ENCODE data around the gene HTRA2. TPM values are rescaled to one million over a fixed set of nuclear protein-coding genes. Genes with fewer than 3 reads are reported as not detected.
"Not testable (repeated sequence)": the region's sequence is repeated elsewhere in the genome, so short reads cannot be mapped to it uniquely, and the experiment has no call there.

The HTRA2 gene
- total RNA-seq, 1 donor from 2014 or later, result 35.8 TPM

DNA sequence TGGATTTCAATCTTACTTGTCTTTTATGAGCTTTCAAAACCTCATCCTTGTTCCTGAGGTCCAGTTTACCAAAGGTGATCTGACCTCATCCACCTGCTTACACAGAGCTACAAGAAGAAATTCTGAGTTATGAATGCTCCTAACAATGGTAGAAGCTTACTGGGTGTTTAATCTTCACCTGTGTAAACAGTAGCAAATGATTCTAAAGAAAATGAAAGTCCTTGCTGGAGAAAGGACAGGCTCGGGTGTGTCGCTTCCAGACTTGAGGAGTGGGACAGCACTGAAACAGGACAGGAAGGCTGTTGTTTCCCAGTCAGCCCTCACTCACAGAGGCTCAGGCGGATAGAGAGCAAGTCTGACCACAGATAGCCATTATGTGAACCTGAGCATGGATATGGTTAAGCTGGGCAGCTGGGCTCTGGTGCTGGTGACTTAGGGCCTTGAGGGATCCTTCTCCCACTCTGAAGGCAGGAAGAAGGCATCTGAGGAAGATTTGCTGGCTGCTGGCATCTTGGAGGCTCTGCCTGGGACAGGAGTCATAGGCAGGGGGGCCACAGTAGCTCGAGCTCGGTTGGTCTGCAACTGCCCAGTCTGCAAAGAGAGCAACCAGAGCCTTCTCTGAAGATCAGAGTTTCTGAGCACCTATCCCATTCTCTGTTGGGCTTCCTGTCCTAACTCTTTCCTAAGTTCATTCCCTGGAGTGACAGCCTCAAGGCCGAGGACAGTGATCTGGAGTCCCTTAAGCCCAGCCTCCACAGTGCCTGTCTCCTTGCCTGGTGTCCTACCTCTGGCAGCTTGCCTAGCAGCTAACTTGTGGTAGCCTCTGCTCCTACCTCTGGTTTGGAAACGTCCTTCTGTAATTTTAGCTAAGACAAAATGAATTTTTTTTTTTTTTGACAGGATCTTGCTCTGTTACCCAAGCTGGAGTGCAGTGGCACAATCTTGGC lies 28.8 kb downstream of the HTRA2 start:
- DNase-seq (ENCODE audit: low spot score), result no peak

DNA sequence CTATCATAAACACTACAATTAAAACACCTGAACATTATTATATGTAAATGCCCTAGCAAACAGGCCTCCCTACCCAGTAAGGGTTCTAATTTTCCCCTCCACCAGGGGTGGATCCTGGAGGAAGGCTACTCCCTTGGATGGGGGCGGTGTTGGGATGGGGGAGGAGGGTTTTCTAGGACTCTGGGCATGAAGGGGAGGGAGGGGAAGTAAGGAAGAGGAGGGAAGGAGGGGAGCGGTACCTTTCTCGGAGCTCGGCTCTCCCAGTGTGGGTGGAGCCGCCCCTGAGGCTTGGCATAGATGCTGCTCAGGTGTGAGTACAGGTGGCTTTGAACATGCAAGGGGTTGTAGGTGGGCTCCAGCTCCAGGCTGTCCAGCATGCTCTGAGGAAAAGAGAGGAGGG lies 30.2 kb downstream of the HTRA2 start:
- no peak for DNase-seq (ENCODE audit: low spot score)

- DNase-seq (ENCODE audit: low spot score), result no peak
These were observed 30.9 kb downstream of the HTRA2 start for GRCh38 chr2:74560591-74560990.

- DNase-seq (ENCODE audit: low spot score), result not testable (repeated sequence)
These were observed 31.3 kb downstream of the HTRA2 start for GRCh38 chr2:74561022-74561421.

GRCh38 chr2:74562126-74562775 lies 32.5 kb downstream of the HTRA2 start:
- no peak for DNase-seq (ENCODE audit: low spot score)

DNA sequence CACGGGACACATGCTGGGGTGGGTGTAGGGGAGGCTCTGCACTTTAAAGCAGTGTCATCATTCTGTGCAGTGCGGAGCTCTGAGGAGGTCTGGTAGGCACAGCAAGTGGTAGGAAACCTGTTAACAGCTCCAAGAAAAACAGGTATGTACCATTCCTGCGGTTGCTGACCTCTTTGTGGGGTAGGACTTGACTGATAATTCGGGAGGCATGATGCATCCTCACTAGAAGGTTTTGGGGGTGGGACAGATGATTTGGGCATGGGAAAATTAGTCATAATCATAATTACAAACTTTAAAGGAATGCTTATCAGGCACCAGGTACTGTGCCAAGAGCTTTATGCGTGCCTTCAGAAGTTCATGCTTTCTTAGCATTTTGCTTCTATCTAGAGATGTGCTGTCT lies 34.5 kb downstream of the HTRA2 start:
- DNase-seq (ENCODE audit: low spot score), result no peak

- no peak for DNase-seq (ENCODE audit: low spot score)
These were observed 36.5 kb downstream of the HTRA2 start for GRCh38 chr2:74566076-74566753.

DNA sequence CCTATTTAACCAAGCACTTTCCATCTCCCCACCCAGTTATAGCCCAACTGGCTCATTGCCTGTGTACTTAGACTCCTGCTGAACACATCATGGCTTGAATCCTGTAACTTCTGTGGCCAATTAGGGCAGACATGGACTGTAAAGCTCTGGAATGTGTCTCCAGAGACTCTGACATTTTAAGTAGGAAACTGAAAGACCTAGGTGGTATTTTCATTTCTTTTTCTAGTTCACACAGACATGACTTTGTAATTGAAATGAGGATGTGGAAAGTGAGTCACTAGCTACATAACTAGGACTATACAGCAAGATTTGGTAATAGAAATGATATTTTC lies 37.0 kb downstream of the HTRA2 start:
- no peak for DNase-seq (ENCODE audit: low spot score)

DNA sequence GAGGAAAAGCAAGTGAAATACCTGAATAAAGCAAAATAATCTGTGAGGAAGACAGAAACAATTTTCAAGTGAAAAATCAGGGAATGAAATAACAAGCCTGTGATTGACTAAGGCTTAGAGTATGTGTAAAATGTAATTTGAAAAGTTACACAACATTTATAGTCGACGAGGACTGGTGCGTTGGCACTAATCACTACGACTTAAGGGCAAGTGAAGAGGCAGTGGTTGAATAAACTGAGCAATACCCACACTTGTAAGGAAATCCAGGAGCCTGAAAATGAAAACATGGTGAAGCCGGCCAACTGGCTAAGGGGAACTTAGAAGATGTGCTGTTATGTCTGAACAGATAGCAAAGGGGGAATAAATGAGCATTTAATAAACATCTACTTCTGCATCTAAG lies 38.1 kb downstream of the HTRA2 start:
- no peak for DNase-seq (ENCODE audit: low spot score)

GRCh38 chr2:74569686-74570085 lies 40.0 kb downstream of the HTRA2 start:
- no peak for DNase-seq (ENCODE audit: low spot score)

GRCh38 chr2:74571058-74571457 lies 41.3 kb downstream of the HTRA2 start:
- no peak for DNase-seq (ENCODE audit: low spot score)

- DNase-seq (ENCODE audit: low spot score), result no peak
These were observed 42.6 kb downstream of the HTRA2 start for GRCh38 chr2:74572178-74572925.

DNA sequence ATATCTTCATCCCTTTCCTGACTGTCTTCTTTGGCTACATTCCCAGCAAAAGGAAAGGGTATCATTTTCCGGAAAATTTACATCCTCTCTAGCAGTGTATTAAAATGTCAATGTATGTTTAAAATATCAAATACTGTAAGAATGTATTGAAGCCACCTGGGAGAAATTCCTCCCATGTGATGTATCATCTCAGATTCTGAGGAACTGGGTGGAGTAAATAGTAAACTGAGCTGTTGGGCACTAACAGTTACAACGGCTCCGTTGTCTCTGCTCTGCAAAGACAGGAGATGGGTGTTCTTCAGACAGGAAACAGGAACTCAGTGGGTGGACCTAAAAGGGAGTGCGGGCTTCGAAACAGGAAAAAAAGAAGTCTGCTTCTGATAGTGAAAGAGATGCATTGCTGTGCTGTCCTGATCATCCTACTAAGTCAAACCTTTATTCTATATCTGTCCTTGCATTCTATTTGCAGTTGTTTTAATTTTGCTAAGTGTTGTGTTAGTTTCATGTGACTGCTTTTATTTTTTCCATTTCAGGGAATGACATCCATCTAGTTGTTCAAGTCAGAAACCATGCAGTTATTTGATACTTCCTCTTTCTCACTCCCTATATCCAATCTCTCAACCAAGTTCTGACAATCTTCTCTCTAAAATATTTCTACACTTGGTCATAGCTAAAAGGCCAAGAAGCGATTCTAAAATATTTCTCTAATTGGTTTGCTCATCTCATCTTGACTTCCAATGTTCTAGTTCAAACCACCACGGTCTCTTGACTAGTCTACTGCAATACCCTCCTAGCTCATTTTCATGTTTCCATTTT lies 44.2 kb downstream of the HTRA2 start:
- no peak for DNase-seq (ENCODE audit: low spot score)

DNA sequence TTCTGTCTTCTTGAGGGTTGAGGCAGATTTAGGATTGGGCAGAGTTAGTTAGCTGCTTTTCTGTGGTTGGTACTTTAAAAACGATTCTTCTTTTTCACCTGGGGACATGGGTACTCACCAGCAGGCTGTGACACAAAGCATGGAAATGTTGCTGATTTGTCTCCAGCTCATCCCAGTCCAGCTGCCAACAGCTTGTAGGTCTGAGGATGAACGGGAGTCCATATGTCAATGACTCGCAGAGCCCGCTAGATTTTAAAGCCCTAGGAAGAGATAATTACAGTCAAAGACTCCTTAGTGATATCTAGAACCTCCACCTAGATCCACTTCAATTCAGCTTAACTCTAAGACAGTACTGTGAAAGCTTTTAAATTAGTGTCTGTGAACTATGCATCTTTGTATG lies 45.6 kb downstream of the HTRA2 start:
- no peak for DNase-seq (ENCODE audit: low spot score)

DNA sequence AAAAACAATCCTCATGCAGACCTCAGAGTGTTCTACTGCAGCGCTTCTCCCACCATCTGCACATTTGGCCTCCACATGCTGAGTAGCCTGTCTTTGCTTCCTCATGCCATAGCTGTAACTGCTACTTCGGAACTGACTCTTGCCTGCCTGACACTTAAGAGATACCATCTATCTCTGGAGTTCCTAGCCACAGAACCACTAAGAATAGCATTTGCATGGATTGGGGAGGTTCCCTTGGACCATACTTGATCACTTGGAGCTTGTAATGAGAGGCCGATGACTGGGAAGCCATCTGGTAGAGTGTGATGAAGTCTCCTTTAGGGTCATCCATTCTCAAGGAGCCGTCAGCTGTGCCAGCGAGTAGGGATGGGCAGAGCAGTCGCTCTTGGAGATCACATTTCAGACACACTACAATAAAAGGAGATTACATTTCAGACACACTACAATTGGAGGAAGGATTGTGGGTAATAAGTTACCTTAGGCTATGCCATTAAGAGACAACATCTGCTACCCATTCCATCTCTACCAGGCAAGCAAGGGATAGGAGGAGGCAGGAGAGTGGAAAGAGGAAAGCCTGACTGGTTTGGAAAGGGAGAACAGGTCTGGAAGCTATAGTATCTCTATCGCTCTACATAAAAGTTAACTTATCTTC lies 46.6 kb downstream of the HTRA2 start:
- no peak for DNase-seq (ENCODE audit: low spot score)

DNA sequence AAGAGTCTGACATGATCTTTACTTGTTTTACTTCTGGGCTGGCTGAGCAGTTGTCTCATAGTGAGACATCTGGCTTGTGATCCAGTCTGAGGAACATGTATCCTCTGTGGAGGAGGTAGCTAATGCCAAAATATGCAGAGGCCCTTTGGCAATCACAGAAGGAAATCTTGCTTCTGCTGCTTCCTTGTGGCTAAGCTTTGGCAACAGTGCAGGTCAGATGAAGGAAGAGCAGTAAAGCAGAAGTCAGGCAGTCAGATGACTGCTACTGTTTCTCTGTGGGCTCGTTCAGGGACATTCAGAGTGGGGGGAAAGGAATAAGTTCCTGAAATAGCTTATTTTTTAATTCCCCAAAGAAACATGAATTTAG lies 47.1 kb downstream of the HTRA2 start:
- no peak for DNase-seq (ENCODE audit: low spot score)

- no peak for DNase-seq (ENCODE audit: low spot score)
These were observed 47.7 kb downstream of the HTRA2 start for GRCh38 chr2:74577448-74577847.

DNA sequence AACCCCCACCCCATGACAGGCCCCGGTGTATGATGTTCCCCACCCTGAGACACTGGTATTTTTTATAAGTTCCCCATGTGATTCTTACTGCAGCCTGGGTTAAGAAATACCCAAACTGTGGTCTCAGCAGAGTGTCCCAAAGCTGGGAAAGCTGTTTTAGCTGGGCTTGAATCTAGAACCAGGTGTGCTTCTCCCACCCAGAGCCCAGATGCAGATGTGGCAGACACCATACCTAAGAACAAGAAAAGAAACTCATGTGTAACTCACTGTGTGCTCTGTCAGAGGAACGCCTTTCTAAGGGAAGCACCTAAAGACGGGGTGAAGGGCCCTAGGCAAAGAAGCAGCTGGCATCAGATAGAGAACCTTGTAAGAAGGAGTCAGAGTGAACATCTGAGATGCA lies 48.7 kb downstream of the HTRA2 start:
- DNase-seq (ENCODE audit: low spot score), result no peak

- no peak for DNase-seq (ENCODE audit: low spot score)
These were observed 51.7 kb downstream of the HTRA2 start for GRCh38 chr2:74581463-74581862.

DNA sequence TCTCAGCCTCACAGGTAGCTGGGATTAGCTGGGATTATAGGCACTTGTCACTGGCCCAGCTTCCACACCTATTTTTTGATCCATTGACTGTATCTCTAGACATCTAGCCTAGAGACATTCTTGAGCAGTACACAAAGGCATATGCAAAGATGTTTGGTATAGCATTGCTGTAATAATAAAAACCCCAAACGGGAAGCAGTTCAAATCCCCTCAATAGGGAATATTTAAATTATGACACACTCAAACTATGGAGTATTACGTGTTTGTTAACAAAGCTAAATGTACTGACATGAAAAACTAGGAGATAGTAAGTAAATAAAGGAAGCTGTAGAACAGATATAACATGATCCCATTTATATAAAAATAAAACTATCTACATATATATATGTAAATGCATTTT lies 52.5 kb downstream of the HTRA2 start:
- no peak for DNase-seq (ENCODE audit: low spot score)

All from mesenteric fat pad (tissue), 1 donor.